ENCODE data around the gene USP53.

- TF ChIP-seq POLR2A (IDR thresholded peaks at IDR 0.05) = peak; percentile 62 to 78
- peak; percentile 91 for TF ChIP-seq POLR2AphosphoS5 (IDR thresholded peaks at IDR 0.05)
- no peak for TF ChIP-seq EP300 (IDR thresholded peaks at IDR 0.05)
- TF ChIP-seq CTCF (IDR thresholded peaks at IDR 0.05) = peak in 1 of 4 experiments; percentile 20
Observed at GRCh38 chr4:119300101-119300978, 87.8 kb downstream of the USP53 start.

All from gastroesophageal sphincter (tissue), 3 donors.